ENCODE data around the gene LRFN3. TPM values are rescaled to one million over a fixed set of nuclear protein-coding genes. Genes with fewer than 3 reads are reported as not detected.
"Not testable (repeated sequence)": the region's sequence is repeated elsewhere in the genome, so short reads cannot be mapped to it uniquely, and the experiment has no call there.

LRFN3 gene
- total RNA-seq, 2 donors from 2014 or later: 4.6 to 10.6 TPM

DNA sequence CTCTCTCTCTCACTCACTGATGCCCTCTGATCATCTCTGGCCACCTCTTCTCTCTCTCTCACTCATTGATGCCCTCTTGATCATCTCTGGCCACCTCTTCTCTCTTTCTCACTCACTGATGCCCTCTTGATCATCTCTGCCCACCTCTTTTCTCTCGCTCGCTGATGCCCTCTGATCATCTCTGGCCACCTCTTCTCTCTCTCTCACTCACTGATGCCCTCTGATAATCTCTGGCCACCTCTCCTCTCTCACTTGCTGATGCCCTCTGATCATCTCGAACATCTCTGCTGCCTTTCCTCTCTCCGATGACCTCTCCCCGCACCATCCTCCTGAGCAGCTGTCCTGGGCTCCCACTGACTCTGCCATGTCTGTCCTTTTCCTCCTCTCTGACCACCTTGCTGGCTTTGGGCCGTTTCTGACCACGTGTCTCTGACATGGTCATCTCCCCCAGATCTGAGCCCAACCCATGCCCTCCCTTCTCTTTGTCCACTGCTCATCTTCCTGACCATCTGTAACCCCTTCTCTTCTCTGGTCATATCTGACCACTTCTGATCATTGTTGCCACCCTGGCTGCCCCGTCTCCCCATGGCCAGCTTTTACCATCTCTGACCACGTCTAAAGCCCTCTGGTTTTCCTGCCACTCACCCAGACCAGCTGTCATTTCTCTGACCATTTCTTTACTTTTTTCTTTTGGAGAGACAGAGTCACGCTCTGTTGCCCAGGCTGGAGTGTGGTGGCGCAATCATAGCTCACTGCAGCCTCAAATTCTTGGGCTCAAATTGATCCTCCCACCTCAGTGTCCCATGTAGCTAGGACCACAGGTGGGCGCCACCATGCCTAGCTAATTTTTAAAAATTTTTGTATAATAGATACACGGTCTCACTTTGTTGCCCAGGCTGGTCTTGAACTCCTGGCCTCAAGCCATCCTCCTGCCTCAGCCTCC lies 2.4 kb downstream of the LRFN3 start:
- H3K36me3 Mint-ChIP-seq: no peaks in the 10 kb centered on the region
- ATAC-seq: no peak
- no peaks in the 10 kb centered on the region for H3K9me3 Mint-ChIP-seq
- DNase-seq (ENCODE audit: low spot score): no peak
- peaks cover 6 to 13% of the 10 kb centered on the region in 2 donors for H3K27me3 Mint-ChIP-seq
- H3K4me3 Mint-ChIP-seq: peak overlapping the region; percentile 87
- H3K27ac Mint-ChIP-seq: peak overlapping the region in 1 of 2 donors; percentile 20
- H3K4me1 Mint-ChIP-seq (ENCODE audit: low read depth in 2 of 2): peaks cover 19 to 23% of the 10 kb centered on the region in 2 donors

DNA sequence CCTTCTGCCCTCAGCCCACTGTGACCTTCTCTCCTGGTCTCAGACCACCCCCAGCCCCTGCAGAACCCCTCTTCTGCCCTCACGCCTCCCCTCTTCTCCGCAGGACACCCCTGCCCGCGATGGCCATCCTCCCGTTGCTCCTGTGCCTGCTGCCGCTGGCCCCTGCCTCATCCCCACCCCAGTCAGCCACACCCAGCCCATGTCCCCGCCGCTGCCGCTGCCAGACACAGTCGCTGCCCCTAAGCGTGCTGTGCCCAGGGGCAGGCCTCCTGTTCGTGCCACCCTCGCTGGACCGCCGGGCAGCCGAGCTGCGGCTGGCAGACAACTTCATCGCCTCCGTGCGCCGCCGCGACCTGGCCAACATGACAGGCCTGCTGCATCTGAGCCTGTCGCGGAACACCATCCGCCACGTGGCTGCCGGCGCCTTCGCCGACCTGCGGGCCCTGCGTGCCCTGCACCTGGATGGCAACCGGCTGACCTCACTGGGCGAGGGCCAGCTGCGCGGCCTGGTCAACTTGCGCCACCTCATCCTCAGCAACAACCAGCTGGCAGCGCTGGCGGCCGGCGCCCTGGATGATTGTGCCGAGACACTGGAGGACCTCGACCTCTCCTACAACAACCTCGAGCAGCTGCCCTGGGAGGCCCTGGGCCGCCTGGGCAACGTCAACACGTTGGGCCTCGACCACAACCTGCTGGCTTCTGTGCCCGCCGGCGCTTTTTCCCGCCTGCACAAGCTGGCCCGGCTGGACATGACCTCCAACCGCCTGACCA lies 3.3 kb downstream of the LRFN3 start:
- Mint-ChIP-seq H3K4me1 (ENCODE audit: low read depth in 2 of 2) (peaks cover 23 to 24% of the 10 kb centered on the region in 2 donors), H3K27ac (no peak overlapping the region), H3K36me3 (no peaks in the 10 kb centered on the region), H3K4me3 (no peak overlapping the region), H3K9me3 (no peaks in the 10 kb centered on the region), H3K27me3 (peaks cover 6 to 13% of the 10 kb centered on the region in 2 donors)
- DNase-seq (ENCODE audit: low spot score): no peak
- ATAC-seq: no peak

DNA sequence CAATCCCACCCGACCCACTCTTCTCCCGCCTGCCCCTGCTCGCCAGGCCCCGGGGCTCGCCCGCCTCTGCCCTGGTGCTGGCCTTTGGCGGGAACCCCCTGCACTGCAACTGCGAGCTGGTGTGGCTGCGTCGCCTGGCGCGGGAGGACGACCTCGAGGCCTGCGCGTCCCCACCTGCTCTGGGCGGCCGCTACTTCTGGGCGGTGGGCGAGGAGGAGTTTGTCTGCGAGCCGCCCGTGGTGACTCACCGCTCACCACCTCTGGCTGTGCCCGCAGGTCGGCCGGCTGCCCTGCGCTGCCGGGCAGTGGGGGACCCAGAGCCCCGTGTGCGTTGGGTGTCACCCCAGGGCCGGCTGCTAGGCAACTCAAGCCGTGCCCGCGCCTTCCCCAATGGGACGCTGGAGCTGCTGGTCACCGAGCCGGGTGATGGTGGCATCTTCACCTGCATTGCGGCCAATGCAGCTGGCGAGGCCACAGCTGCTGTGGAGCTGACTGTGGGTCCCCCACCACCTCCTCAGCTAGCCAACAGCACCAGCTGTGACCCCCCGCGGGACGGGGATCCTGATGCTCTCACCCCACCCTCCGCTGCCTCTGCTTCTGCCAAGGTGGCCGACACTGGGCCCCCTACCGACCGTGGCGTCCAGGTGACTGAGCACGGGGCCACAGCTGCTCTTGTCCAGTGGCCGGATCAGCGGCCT lies 4.1 kb downstream of the LRFN3 start:
- Mint-ChIP-seq H3K9me3 (no peaks in the 10 kb centered on the region), H3K27me3 (peaks cover 6 to 13% of the 10 kb centered on the region in 2 donors), H3K4me3 (no peak overlapping the region), H3K36me3 (no peaks in the 10 kb centered on the region), H3K4me1 (ENCODE audit: low read depth in 2 of 2) (peaks cover 23 to 24% of the 10 kb centered on the region in 2 donors), H3K27ac (no peak overlapping the region)
- ATAC-seq (no peak), DNase-seq (ENCODE audit: low spot score) (no peak)

DNA sequence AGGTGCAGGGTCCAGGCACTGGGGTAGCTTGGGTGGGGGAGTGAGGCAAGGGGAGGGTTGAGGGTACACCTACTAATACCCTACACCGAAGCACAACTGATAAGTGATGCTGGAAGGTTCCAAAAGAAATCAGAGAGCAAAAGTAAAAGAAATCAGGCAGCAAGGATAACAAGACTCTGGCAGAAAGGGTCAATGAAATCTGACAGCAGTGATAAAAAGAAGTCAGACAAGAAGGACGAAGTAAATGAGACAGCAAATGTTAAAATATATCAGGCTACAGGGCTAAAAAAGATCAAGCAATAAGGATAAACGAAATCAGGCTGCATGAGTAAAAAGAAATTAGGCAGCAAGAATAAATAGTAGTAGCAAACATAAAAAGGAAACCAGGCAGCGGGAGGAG lies 4.7 kb downstream of the LRFN3 start:
- peaks cover 21 to 23% of the 10 kb centered on the region in 2 donors for H3K4me1 Mint-ChIP-seq (ENCODE audit: low read depth in 2 of 2)
- H3K27me3 Mint-ChIP-seq: peaks cover 4 to 12% of the 10 kb centered on the region in 2 donors
- no peak overlapping the region for H3K4me3 Mint-ChIP-seq
- no peak overlapping the region for H3K27ac Mint-ChIP-seq
- DNase-seq (ENCODE audit: low spot score) (no peak), ATAC-seq (no peak)
- no peaks in the 10 kb centered on the region for H3K36me3 Mint-ChIP-seq
- no peaks in the 10 kb centered on the region for H3K9me3 Mint-ChIP-seq

DNA sequence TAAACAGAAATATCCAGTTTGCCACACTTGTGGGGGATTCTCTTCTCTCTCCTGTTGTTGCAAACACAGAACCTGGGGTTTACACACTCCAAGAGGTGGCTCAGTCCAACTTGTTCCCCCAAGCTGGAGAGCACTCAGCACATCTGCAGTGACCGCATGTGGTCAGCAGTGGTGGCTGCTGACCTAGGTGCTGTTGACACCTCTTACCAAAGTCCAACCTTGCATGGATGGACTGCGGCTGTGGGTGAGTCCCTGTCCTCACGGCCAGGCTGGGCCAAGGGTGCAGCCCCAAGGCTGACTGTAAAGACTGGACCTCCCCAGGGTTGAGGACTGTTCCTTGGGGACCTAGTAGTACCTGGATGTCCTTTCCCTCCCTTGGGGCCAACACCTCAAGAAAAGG lies 6.1 kb downstream of the LRFN3 start:
- ATAC-seq (no peak), DNase-seq (ENCODE audit: low spot score) (no peak)
- no peak overlapping the region for H3K27ac Mint-ChIP-seq
- H3K4me1 Mint-ChIP-seq (ENCODE audit: low read depth in 2 of 2): peaks cover 18 to 21% of the 10 kb centered on the region in 2 donors
- H3K9me3 Mint-ChIP-seq: no peaks in the 10 kb centered on the region
- H3K4me3 Mint-ChIP-seq: no peak overlapping the region
- H3K36me3 Mint-ChIP-seq: no peaks in the 10 kb centered on the region
- peaks cover 0 to 9% of the 10 kb centered on the region in 2 donors for H3K27me3 Mint-ChIP-seq

DNA sequence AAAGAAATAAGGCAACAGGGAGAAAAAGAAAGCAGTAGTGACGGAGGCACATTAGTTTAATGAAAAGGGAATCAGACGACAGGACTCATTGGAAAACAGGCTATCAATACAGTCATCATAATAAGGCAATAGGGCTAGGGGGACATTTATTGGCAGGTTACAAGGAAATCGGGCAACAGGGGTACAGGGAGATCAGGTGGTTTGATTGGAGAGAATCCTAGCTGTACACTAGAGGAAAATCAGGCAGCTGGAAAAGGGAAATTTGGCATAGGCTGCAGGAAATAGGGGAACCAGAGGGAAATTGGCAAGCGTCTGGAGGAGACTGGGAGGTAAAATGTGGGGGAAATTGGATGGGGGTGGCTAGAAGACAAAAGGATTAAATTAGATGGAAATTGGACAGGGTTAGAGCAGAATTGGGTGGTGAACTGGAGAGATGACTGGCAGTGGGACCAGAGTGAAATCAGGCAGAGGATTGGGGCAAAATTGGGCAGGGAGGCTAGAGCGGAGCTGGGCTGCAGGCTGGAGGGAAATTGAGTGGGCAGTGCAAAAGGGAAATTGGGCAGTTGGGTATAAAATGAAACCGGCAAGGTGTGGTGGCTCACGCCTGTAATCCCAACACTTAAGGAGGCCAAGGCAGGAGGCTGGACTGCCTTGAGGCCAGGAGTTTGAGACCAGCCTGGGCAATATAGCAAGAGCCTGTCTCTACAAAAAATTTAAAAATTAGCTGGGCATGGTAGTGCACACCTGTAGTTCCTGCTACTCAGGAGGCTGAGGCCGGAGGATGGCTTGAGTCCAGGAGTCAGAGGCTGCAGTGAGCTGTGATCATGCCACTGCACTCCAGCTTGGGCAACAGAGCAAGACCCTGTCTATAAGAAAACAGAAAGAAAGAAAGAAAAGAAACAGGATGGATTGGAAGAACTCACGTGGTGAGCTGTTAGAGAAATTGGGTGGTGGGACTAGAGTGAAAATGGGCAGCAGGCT lies 7.4 kb downstream of the LRFN3 start:
- no peak for ATAC-seq
- Mint-ChIP-seq H3K36me3 (no peaks in the 10 kb centered on the region), H3K9me3 (no peaks in the 10 kb centered on the region), H3K4me3 (no peak overlapping the region), H3K27ac (no peak overlapping the region), H3K4me1 (ENCODE audit: low read depth in 2 of 2) (peaks cover 9 to 20% of the 10 kb centered on the region in 2 donors), H3K27me3 (no peaks in the 10 kb centered on the region)
- no peak for DNase-seq (ENCODE audit: low spot score)

DNA sequence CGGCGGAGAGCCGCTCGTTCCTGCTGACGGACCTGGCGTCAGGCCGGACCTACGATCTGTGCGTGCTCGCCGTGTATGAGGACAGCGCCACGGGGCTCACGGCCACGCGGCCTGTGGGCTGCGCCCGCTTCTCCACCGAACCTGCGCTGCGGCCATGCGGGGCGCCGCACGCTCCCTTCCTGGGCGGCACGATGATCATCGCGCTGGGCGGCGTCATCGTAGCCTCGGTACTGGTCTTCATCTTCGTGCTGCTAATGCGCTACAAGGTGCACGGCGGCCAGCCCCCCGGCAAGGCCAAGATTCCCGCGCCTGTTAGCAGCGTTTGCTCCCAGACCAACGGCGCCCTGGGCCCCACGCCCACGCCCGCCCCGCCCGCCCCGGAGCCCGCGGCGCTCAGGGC lies 8.4 kb downstream of the LRFN3 start:
- DNase-seq (ENCODE audit: low spot score) (no peak), ATAC-seq (no peak)
- H3K27ac Mint-ChIP-seq: no peak overlapping the region
- H3K4me3 Mint-ChIP-seq: no peak overlapping the region
- no peaks in the 10 kb centered on the region for H3K36me3 Mint-ChIP-seq
- H3K9me3 Mint-ChIP-seq: no peaks in the 10 kb centered on the region
- H3K4me1 Mint-ChIP-seq (ENCODE audit: low read depth in 2 of 2): peaks cover 5 to 23% of the 10 kb centered on the region in 2 donors
- no peaks in the 10 kb centered on the region for H3K27me3 Mint-ChIP-seq

DNA sequence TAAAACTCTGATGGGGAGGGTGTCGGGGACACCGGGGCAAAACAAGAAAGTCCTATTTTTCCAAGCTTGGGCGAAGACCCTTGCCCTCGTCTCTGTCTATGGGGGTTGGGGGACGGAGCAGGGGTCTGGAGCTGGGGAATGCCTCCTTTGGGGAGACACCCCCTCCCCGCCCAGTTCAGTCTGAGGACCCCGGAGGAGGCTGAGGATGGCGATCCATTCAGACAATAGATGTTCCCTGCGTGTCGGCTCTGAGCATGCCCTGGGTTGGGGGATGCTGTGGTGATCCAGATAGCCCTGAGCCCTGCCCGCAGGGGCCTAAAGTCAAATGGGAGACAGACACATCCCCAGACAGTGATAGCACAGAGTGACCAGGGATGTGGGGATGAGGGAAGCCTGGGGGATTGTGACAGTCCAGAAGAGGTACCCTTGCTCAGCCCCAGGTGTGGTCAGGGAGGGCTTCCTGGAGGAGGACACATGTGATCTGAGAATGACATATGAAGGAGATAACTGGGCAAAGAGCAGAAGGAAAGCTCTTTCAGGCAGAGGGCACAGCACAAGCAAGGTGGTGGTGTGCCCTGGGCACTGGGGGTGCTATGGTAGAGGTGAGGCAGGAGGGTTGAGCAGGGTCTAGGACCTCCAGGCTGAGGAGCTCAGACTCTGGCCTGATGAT lies 9.1 kb downstream of the LRFN3 start:
- H3K4me3 Mint-ChIP-seq: no peak overlapping the region
- H3K4me1 Mint-ChIP-seq (ENCODE audit: low read depth in 2 of 2): peaks cover 5 to 23% of the 10 kb centered on the region in 2 donors

DNA sequence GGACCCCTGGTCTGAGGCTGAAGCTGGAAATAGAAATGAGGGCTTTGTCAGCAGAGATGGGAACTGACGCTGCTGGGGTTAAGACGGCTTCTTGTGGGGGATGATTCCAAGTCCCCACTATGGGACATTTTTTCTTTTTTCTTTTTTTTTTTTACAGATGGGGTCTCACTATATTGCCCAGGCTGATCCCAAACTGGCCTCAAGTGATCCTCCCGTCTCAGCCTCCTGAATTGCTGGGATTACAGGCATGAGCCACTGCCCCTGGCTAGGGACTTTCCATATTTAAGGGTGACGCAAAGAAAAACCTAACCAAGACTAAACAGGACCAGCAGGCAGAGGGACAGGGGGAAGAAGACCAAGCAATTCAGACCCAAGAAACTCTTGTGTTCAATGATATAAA lies 10.0 kb downstream of the LRFN3 start:
- H3K4me3 Mint-ChIP-seq: no peak overlapping the region
- DNase-seq (ENCODE audit: low spot score) (no peak), ATAC-seq (no peak)
- H3K27ac Mint-ChIP-seq: peak overlapping the region; percentile 28 to 78
- H3K4me1 Mint-ChIP-seq (ENCODE audit: low read depth in 2 of 2): peaks cover 5 to 26% of the 10 kb centered on the region in 2 donors
- no peaks in the 10 kb centered on the region for H3K9me3 Mint-ChIP-seq
- no peaks in the 10 kb centered on the region for H3K27me3 Mint-ChIP-seq
- H3K36me3 Mint-ChIP-seq: no peaks in the 10 kb centered on the region

More for the DNA sequence above, 9.1 kb downstream of the LRFN3 start:
- no peak for ATAC-seq
- H3K9me3 Mint-ChIP-seq: no peaks in the 10 kb centered on the region
- H3K27me3 Mint-ChIP-seq: no peaks in the 10 kb centered on the region
- H3K36me3 Mint-ChIP-seq: no peaks in the 10 kb centered on the region
- peak overlapping the region; percentile 16 to 41 for H3K27ac Mint-ChIP-seq
- no peak for DNase-seq (ENCODE audit: low spot score)

DNA sequence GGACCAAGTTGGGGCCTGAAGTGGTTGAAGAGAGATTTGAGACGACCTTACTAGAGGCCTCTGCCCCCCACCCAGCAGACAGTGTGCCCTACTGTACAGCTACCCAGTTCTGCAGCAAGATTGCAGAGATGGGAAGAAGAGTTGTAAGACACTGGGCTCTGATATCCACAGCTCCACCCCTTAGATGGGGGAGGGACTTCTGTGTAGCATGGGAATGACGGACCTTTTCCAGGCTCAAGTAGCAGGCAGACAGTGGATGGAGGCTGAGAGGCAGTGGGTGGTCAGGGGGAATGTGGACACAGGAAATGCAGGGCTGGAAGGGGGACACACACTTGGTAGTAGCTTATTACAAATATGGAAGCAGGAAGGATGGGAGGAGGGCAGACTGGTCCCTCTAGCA lies 13.0 kb downstream of the LRFN3 start:
- H3K4me3 Mint-ChIP-seq: no peak overlapping the region
- no peaks in the 10 kb centered on the region for H3K9me3 Mint-ChIP-seq
- no peaks in the 10 kb centered on the region for H3K27me3 Mint-ChIP-seq
- ATAC-seq (no peak), DNase-seq (ENCODE audit: low spot score) (no peak)
- peaks cover 19 to 36% of the 10 kb centered on the region in 2 donors for H3K4me1 Mint-ChIP-seq (ENCODE audit: low read depth in 2 of 2)
- H3K36me3 Mint-ChIP-seq: no peaks in the 10 kb centered on the region
- H3K27ac Mint-ChIP-seq: no peak overlapping the region

DNA sequence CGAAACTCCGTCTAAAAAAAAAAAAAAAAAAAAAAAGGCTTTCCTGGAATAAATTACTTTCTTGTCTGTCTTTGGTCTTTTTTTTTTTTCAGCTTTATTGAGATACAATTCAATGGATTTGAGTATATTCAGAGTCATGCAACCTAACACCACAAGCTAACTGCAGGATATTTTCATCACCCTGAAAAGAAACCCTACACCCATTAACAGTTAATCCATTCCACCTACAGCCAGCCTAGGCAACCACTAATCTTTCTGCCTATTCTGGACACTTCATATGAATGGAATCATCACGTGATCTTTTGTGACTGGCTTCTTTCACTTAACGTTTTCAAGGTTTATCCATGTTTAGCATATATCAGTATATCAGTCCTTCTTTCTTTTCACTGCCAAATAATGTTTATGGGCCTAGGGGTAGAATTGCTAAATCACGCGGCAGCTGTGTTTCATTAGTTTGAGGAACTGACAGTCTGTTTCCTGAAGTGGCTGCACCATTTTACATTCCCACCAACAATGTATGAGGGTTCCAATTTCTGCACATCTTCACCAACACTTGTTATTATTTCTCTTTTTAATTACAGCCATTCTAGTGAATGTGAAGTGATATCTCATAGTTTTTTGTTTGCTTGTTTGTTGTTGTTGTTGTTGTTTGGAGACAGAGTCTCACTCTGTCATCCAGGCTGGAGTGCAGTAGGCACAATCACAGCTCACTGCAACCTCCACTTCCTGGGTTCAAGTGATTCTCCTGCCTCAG lies 19.9 kb downstream of the LRFN3 start:
- Mint-ChIP-seq H3K27me3 (peaks cover 6 to 9% of the 10 kb centered on the region in 2 donors), H3K4me1 (ENCODE audit: low read depth in 2 of 2) (peaks cover 34 to 43% of the 10 kb centered on the region in 2 donors), H3K9me3 (no peaks in the 10 kb centered on the region), H3K4me3 (no peak overlapping the region), H3K36me3 (no peaks in the 10 kb centered on the region), H3K27ac (peak overlapping the region in 1 of 2 donors; percentile 66)
- ATAC-seq (no peak), DNase-seq (ENCODE audit: low spot score) (no peak)

DNA sequence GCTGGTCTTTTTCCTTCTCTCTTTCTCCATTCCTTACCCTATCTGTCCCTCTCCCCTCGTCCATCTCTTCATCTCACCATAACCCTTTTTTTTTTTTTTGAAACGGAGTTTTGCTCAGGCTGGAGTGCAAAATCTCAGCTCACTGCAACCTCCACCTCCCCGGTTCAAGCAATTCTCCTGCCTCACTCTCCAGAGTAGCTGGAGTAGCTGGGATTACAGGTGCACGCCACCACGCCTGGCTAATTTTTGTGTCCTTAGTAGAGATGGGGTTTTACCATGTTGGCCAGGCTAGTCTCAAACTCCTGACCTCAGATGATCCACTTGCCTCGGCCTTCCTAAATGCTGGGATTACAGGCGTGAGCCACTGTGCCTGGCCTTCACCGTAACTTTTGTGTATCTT lies 21.2 kb downstream of the LRFN3 start:
- peak overlapping the region in 1 of 2 donors; percentile 3 for H3K27ac Mint-ChIP-seq
- not testable (repeated sequence) for H3K4me3 Mint-ChIP-seq, H3K27me3 Mint-ChIP-seq

More for the DNA sequence above, 21.2 kb downstream of the LRFN3 start:
- not testable (repeated sequence) for ATAC-seq; DNase-seq (ENCODE audit: low spot score); H3K9me3 Mint-ChIP-seq; H3K36me3 Mint-ChIP-seq
- peaks cover 34 to 43% of the 10 kb centered on the region in 2 donors for H3K4me1 Mint-ChIP-seq (ENCODE audit: low read depth in 2 of 2)
